Measurements from ENCODE around the gene ZBTB7C.
A peak's percentile ranks its signal among the peaks of the same experiment; 100 is the strongest.
"Not testable (repeated sequence)": the region's sequence is repeated elsewhere in the genome, so short reads cannot be mapped to it uniquely, and the experiment has no call there.

ZBTB7C gene

DNA sequence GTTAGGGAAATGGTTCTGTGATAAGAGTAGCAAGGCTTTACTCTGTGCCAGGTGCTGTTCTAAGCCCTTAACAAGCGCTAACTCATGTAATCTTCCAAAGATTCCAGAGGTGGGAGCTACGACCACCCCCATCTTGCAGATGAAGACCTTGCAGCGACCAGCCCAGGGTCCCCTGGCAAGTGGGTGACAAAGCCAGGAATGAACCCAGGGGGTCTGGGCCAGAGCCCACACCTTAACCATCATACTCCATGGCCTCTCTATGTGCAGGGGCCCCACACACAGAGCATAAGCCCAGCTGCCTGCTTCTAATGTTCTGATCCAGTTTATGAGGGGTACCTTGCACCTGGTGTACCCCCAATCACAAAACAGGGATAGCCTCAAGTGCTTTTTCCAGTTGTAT is 105.3 kb downstream of the ZBTB7C start:
- no peak for DNase-seq

DNA sequence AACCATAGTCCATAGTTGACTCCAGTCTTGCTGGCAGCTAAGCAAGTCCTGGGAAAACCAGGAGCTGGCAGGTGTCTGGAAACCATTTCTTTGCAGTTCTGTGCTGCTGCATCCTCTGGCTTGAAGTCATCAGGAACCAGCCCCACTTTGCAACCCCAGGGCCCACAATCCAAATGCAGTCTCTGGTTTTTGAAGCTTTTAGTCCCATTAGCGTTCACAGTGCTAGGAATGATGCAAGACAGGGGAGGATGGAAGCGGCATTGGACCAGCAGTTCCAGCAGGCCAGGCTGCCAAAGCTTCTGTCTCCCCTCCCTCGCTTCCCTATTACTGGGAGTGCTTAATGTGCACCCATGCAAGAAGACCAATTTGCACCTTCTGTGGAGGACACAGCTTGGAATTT is 106.4 kb downstream of the ZBTB7C start:
- DNase-seq = no peak

GRCh38 chr18:48300463-48300961 is 108.7 kb downstream of the ZBTB7C start:
- no peak for DNase-seq

- no peak for DNase-seq
These were observed 112.0 kb downstream of the ZBTB7C start for GRCh38 chr18:48297139-48297538.

DNA sequence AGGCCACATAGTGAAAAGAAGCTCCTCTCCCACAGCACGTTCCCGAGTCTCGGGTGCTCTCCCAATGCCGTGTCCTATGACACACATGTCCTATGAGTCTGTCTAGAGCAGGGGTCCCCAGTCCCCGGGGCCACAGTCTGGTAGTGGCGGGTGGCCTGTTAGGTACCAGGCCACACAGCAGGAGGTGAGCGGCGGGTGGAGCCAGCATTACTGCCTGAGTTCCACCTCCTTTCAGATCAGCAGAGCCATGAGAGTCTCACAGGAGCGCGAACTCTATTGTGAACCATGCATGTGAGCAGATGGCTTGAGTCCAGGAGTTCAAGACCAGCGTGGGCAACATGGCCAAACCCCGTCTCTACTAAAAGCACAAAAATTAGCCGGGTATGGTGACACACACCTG is 112.6 kb downstream of the ZBTB7C start:
- DNase-seq = no peak

- DNase-seq = peak in 12 of 51 donors; percentile 7 to 46 (median 20)
These were observed 113.4 kb downstream of the ZBTB7C start for GRCh38 chr18:48295586-48296311.

- DNase-seq = no peak
These were observed 114.1 kb downstream of the ZBTB7C start for GRCh38 chr18:48294899-48295585.

DNA sequence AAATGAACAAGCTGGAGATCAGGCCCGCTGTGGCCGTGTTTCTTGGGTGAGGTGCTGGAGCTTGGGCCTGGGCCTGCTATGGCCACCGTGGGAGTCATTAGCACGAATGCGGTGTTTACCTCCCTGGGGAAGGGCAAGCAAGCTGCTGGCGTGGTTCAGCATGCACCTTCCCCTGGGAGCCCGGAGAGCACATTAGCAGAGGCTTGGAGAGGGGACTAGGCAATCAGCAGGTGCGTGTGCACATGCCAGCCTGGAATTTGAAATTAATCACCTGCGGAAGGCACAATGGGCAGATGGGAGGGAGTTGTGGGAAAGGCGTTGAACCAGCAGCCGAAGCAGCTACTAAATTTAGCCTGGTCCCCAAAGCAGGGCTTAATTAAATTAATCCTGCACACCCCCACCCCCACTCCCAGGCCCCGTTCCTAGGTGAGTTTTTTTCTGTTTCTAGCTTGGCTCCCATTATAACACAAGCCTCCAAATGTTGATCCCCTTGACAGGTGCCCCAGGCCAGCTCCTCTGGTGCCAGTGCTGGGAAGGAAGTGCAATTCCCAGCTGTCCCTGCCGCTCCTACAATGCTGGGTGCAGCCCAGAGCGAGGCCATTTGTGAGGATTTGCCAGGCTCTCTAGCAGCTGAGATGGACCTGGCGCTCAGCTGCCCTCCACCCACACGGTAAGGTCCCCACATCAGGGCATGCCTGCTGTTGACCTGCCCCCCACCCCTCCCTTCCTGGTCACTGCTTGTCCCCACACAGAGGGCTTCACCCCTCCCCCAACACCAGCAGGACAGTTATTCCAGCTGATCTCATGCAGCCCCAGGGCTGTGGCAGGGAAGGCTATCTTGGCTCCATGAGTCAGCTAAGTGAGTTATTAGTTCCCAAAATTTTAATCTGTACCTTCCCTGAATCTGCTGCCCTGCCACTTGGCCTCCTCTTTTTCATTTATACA is 115.0 kb downstream of the ZBTB7C start:
- no peak for DNase-seq

DNA sequence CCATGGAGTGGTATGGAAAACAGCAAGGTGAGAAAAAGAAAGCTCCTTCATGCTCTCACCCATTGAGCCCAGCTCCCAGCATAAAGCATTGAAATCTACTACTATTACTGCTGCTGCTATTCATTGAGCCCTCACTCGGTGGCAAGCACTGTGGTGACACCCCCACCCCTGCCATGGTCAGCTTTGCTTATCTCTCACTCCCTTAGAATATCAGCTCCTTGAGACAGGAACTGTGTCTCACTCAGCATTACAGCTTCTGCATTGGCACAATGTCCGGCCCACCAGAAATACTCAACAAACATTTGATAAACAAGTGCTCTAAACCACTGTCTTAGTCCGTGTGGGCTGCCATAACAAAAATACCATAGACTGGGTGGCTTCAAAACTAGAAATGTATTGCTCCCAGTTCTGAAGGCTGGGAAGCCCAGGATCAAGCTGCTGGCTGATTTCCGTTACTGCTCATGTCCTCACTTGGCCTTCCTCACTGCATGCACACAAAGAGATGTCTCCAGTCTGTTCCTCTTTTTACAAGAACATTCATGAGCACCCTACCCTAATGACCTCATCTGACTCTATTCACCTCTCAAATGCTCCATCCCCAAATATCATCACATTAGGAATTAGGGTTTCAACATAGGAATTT is 116.3 kb downstream of the ZBTB7C start:
- no peak for DNase-seq

- no peak for DNase-seq
These were observed 117.0 kb downstream of the ZBTB7C start for GRCh38 chr18:48292229-48292628.

DNA sequence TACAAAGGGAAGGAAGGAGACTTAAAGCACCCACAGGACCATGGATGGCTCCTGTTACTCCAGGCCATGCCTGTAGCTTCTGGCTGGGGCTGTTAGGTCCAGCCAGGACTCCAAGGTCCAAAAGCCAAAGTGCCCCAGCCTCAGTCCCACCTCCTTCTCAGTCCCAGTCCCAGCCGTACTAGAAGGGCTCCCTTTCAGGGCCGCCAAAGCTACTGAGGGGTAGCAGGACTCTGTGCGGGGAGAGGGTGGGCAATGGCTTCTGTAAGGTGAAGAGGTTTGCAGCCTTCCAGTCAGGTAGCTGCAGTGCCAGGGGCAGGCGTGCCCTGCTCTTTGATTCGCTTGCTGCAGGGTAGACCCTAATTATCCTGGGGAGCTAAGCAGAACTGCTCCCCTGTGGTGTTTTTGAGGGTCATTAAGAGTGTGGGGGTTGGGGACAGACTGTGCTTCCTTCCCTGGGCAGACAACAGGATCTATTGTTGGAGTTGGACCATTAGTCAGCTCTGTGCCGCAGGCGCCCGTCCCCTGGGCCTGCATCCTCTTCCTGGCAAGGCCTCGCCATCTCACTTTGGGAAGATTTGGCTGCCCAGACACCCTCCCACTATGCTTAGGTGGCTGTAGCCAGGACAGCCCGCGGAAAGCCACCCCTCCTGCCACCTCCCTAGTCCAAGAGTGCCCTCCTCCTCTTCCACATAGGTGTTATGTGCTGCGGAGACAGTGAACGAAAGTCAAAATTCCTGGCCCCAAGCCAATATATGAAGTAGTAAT is 118.8 kb downstream of the ZBTB7C start:
- peak in 9 of 51 donors; percentile 13 to 39 (median 29) for DNase-seq

DNA sequence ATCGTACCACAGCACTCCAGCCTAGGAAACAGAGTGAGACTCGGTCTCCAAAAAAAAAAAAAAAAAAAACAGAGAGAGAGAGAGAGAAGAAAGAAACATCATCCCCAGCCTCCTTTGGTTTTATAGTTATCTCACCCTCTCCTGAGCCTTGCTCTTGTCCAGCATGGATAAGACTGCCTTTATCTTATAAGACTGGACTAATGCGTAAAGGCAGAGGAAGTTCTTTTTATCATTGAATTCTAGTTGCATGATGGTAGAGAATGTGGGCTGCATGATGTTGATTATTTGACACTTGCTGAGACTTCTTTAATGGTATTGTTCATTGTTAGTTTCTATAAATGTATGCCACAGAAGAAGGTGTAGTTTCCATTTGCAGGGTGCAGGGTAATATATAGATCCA is 124.4 kb downstream of the ZBTB7C start:
- DNase-seq = no peak

DNA sequence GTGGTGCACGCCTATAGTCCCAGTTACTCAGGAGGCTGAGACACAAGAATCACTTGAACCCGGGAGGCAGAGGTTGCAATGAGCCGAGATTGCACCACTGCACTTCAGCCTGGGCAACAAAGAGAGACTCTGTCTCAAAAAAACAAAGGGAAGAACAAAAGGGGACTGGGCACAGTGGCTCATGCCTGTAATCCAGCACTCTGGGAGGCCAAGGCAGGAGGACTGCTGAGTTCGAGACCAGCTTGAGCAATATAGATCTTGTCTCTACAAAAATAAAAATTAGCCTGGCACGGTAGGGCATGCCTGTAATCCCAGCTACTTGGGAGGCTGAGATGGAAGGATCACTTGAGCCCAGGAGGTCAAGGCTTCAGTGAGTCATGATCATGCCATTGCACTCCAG is 125.2 kb downstream of the ZBTB7C start:
- not testable (repeated sequence) for DNase-seq

DNA sequence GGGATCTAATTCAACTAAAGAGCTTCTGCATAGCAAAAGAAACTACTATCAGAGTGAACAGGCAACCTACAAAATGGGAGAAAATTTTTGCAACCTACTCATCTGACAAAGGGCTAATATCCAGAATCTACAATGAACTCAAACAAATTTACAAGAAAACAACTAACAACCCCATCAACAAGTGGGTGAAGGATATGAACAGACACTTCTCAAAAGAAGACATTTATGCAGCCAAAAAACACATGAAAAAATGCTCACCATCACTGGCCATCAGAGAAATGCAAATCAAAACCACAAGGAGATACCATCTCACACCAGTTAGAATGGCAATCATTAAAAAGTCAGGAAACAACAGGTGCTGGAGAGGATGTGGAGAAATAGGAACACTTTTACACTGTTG is 127.7 kb downstream of the ZBTB7C start:
- not testable (repeated sequence) for DNase-seq

- DNase-seq = no peak
These were observed 129.9 kb downstream of the ZBTB7C start for GRCh38 chr18:48279312-48279711.

GRCh38 chr18:48278081-48278480 is 131.1 kb downstream of the ZBTB7C start:
- DNase-seq = no peak

DNA sequence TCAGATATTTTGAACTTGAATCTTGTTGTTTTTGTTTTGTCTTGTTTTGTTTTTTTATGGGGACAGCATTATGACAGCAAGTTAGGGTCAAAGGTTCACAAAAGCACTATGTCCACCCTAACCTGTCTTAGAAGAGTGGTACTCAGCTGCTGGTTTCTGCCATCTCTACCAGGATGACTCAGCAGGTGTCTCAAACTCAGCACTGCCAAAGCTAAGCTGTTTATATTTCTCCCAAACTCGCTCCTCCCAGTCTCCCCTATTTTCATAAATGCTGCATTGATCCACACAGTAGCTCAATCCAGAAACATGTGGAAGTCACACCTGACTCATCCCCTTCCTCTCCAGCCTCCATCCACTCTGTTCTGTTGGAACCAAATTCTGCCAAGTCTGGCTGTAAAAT is 134.9 kb downstream of the ZBTB7C start:
- DNase-seq = no peak

- DNase-seq = no peak
These were observed 138.3 kb downstream of the ZBTB7C start for GRCh38 chr18:48270929-48271328.

GRCh38 chr18:48265328-48265727 is 143.9 kb downstream of the ZBTB7C start:
- DNase-seq = no peak
